ENCODE measurements around the gene ACSS2. TPM values are rescaled to one million over a fixed set of nuclear protein-coding genes. Genes with fewer than 3 reads are reported as not detected.

Gene ACSS2
- total and polyA plus RNA-seq, 2 of the 8 experiments (the other 6 are each of a cell fraction or from before 2014, with no cell fraction given): 17.7 to 24.2 TPM

- no peaks in the 10 kb centered on the region; a peak in 3 of 8 replicates for H3K36me3 ChIP-seq (ENCODE audit: control insufficient read depth in 2 of 4, insufficient read depth in 4 of 4, low read length in 3 of 4)
- H4K91ac ChIP-seq (replicated peaks; ENCODE audit: insufficient read length, low read length): no peak overlapping the region
- H3K23me2 ChIP-seq (ENCODE audit: low read depth, low read length): no peaks in the 10 kb centered on the region
- H3K9ac ChIP-seq (replicated peaks in 1 of 4; ENCODE audit: extremely low read depth in 1 of 4, low read depth in 3 of 4, low read length in 3 of 4): no peak overlapping the region
- 96% methylated on average over 1 of the region's 1 CpG; no CpG with 5 or more reads in 1 of the 2 experiments for WGBS, 2 experiments (ENCODE audit: extremely low coverage in 1 of 2, insufficient coverage in 1 of 2, insufficient read length in 1 of 2, insufficient replicate concordance in 2 of 2, low coverage in 1 of 2, low lambda C conversion rate in 2 of 2, missing lambda C conversion rate in 1 of 2)
- H2BK20ac ChIP-seq (ENCODE audit: low read length): no peak overlapping the region
- H3K23ac ChIP-seq (ENCODE audit: insufficient read length): no peak overlapping the region
- H2AFZ ChIP-seq (ENCODE audit: low read length): no peak overlapping the region
- H2AK5ac ChIP-seq (ENCODE audit: low read depth, low read length): no peak overlapping the region
- no peak overlapping the region for H3K56ac ChIP-seq (replicated peaks; ENCODE audit: insufficient read length, low read depth, low read length)
- H4K20me1 ChIP-seq (replicated peaks in 1 of 2; ENCODE audit: control insufficient read depth in 1 of 2, insufficient read depth in 2 of 2, low read length in 2 of 2): no peaks in the 10 kb centered on the region
- POLR2A ChIA-PET (ENCODE audit: partially characterized antibody): no interaction called here
- H3K79me1 ChIP-seq (ENCODE audit: low read depth, low read length): no peaks in the 10 kb centered on the region; the same call in 1 of the 2 replicates
- H3K18ac ChIP-seq (ENCODE audit: extremely low read depth, low read length): no peak overlapping the region
- no peak for DNase-seq (ENCODE audit: low read depth in 1 of 2, low spot score in 2 of 2)
- no peak overlapping the region for H3K4me2 ChIP-seq (ENCODE audit: insufficient read depth in 1 of 2, low read depth in 2 of 2, low read length in 2 of 2)
- H3K4me1 ChIP-seq (replicated peaks in 1 of 4; ENCODE audit: control insufficient read depth in 3 of 4, insufficient read depth in 4 of 4, low read length in 3 of 4): no peaks in the 10 kb centered on the region
- FAIRE-seq: no peak
- no peak overlapping the region for H3K27ac ChIP-seq (ENCODE audit: low read depth, low read length)
- H2BK5ac ChIP-seq (ENCODE audit: low read depth, low read length): no peak overlapping the region
- H3K27me3 ChIP-seq (replicated peaks in 1 of 4; ENCODE audit: control insufficient read depth in 3 of 4, extremely low read depth in 1 of 4, insufficient read depth in 3 of 4, low read length in 3 of 4): no peaks in the 10 kb centered on the region
- H2BK15ac ChIP-seq (ENCODE audit: low read length): no peak overlapping the region
- H2BK12ac ChIP-seq (ENCODE audit: low read depth, low read length): no peak overlapping the region
- no peaks in the 10 kb centered on the region for H3K79me2 ChIP-seq (ENCODE audit: control insufficient read depth in 1 of 2, insufficient read depth in 2 of 2, low read length in 2 of 2)
- no peak overlapping the region for H4K5ac ChIP-seq (ENCODE audit: insufficient read length, low read depth, low read length)
- H4K8ac ChIP-seq (ENCODE audit: extremely low read depth, insufficient read depth, low read length): no peak overlapping the region
- H3K14ac ChIP-seq (ENCODE audit: insufficient read length): no peak overlapping the region
- H3K9me3 ChIP-seq (ENCODE audit: insufficient read depth in 2 of 2, low read depth in 1 of 2, low read length in 1 of 2): no peaks in the 10 kb centered on the region
- no peak overlapping the region for H3K4me3 ChIP-seq (ENCODE audit: extremely low read depth in 1 of 4, insufficient read depth in 2 of 4, low read depth in 3 of 4, low read length in 4 of 4)
- no peak for TF ChIP-seq TAF7 (optimal IDR thresholded peaks at IDR 0.05; ENCODE audit: borderline replicate concordance, low read depth, low read length)
- no peak for TF ChIP-seq RAD21 (IDR thresholded peaks at IDR 0.05 in 1 of 2, conservative IDR thresholded peaks at IDR 0.05 in 1 of 2; ENCODE audit: low read depth in 2 of 2, low read length in 2 of 2)
- no peak for TF ChIP-seq SIX5 (IDR thresholded peaks at IDR 0.05; ENCODE audit: low read depth, low read length)
- no peak for TF ChIP-seq NANOG (IDR thresholded peaks at IDR 0.05; ENCODE audit: insufficient read depth, low read depth, low read length, poor library complexity, severe bottlenecking)
- CTCF ChIA-PET (ENCODE audit: partially characterized antibody): interaction anchor here (1.3 kb wide), 1 partner anchor 13 kb away, joined by 8 read pairs; the partner anchor contains the start of gene ACSS2
- no peak overlapping the region for H2BK120ac ChIP-seq (replicated peaks; ENCODE audit: low read depth, low read length)
- H3K4ac ChIP-seq (replicated peaks; ENCODE audit: insufficient read length, low read depth, low read length): no peak overlapping the region
Observed at GRCh38 chr20:34888468-34888867, 12.1 kb downstream of the ACSS2 start.
